HG02981 (cell line): ENCODE data around the gene APOC1.
"Not testable (repeated sequence)": the region's sequence is repeated elsewhere in the genome, so short reads cannot be mapped to it uniquely, and the experiment has no call there.

Source experiments
- ATAC-seq: cut with Tn5 transposase; IDR thresholded peaks from one replicate; pipeline ENCODE4 v1.9.1; 2021; ENCODE audit warnings: mild to moderate bottlenecking, moderate library complexity; ENCODE audit not compliant: unreplicated experiment

APOC1 gene

GRCh38 chr19:44911896-44912295 lies 2.5 kb upstream of the APOC1 start:
- ATAC-seq: not testable (repeated sequence)

- ATAC-seq: no peak
Measured at GRCh38 chr19:44912854-44913253, 1.6 kb upstream of the APOC1 start.

GRCh38 chr19:44913512-44914432 lies 636 bp upstream of the APOC1 start:
- not testable (repeated sequence) for ATAC-seq

- ATAC-seq: no peak
Measured at GRCh38 chr19:44924243-44924725, 9.9 kb downstream of the APOC1 start.

- no peak for ATAC-seq
Measured at GRCh38 chr19:44925114-44925891, 10.9 kb downstream of the APOC1 start.

GRCh38 chr19:44926245-44927077 lies 12.1 kb downstream of the APOC1 start:
- not testable (repeated sequence) for ATAC-seq

- ATAC-seq: no peak
Measured at GRCh38 chr19:44927746-44928145, 13.3 kb downstream of the APOC1 start.

GRCh38 chr19:44930088-44930487 lies 15.7 kb downstream of the APOC1 start:
- no peak for ATAC-seq

GRCh38 chr19:44931541-44931940 lies 17.1 kb downstream of the APOC1 start:
- no peak for ATAC-seq

- ATAC-seq: no peak
Measured at GRCh38 chr19:44939668-44940067, 25.3 kb downstream of the APOC1 start.

- ATAC-seq: no peak
Measured at GRCh38 chr19:44942067-44942571, 27.7 kb downstream of the APOC1 start, which contains the start of gene APOC4. APOC4 (plus strand) TSS chr19:44942237; CDS start chr19:44942278, 41 bp downstream.

GRCh38 chr19:44943801-44944249 lies 29.4 kb downstream of the APOC1 start:
- peak; percentile 53 for ATAC-seq

- no peak for ATAC-seq
Measured at GRCh38 chr19:44947041-44947581, 32.7 kb downstream of the APOC1 start.

GRCh38 chr19:44948237-44948636 lies 33.8 kb downstream of the APOC1 start:
- no peak for ATAC-seq

- no peak for ATAC-seq
Measured at GRCh38 chr19:44948763-44949374, 34.5 kb downstream of the APOC1 start.

GRCh38 chr19:44949550-44949949 lies 35.1 kb downstream of the APOC1 start:
- no peak for ATAC-seq

GRCh38 chr19:44951179-44952159 lies 37.1 kb downstream of the APOC1 start:
- ATAC-seq: no peak

GRCh38 chr19:44954278-44954648 lies 39.9 kb downstream of the APOC1 start:
- ATAC-seq: peak; percentile 9
